ENCODE results near the gene BICC1. TPM values are rescaled to one million over a fixed set of nuclear protein-coding genes. Genes with fewer than 3 reads are reported as not detected.

BICC1 gene
- total and polyA plus RNA-seq, 4 donors: 0.82 to 6.1 (median 4.5) TPM

- TF ChIP-seq JUND (IDR thresholded peaks at IDR 0.05) (no peak), SP1 (IDR thresholded peaks at IDR 0.05) (no peak), RAD21 (IDR thresholded peaks at IDR 0.05) (no peak), ATF3 (IDR thresholded peaks at IDR 0.05) (no peak), CTCF (IDR thresholded peaks at IDR 0.05; ENCODE audit: low read depth, low read length, missing input control) (no peak), ZBTB33 (IDR thresholded peaks at IDR 0.05) (no peak)
- Histone ChIP-seq H3K36me3 (ENCODE audit: control insufficient read depth in 4 of 4, insufficient read depth in 3 of 4, low read depth in 1 of 4, low read length in 3 of 4) (no peaks in the 10 kb centered on the region), H3K27me3 (ENCODE audit: control insufficient read depth in 4 of 4, insufficient read depth in 4 of 4, low read length in 3 of 4) (no peaks in the 10 kb centered on the region), H3K27ac (ENCODE audit: low read depth in 1 of 2, low read length in 2 of 2) (no peak overlapping the region), H3K4me1 (ENCODE audit: control insufficient read depth in 4 of 4, insufficient read depth in 4 of 4, low read length in 3 of 4) (no peaks in the 10 kb centered on the region), H3K4me3 (ENCODE audit: low read depth in 1 of 3, low read length in 3 of 3) (no peak overlapping the region), H3K9ac (ENCODE audit: low read depth in 1 of 2, low read length in 2 of 2) (no peak overlapping the region), H3K9me3 (ENCODE audit: control insufficient read depth in 4 of 4, low read length in 3 of 4) (no peaks in the 10 kb centered on the region)
- 96% methylated on average over 4 of the region's 4 CpGs for WGBS
- no peak for DNase-seq (ENCODE audit: low spot score)
These were observed 255.0 kb downstream of the BICC1 start for GRCh38 chr10:58767652-58768051.

GRCh38 chr10:58771863-58772262 is 259.2 kb downstream of the BICC1 start:
- H3K4me3 ChIP-seq (ENCODE audit: low read depth in 1 of 3, low read length in 3 of 3): no peak overlapping the region
- H3K4me1 ChIP-seq (ENCODE audit: control insufficient read depth in 4 of 4, insufficient read depth in 4 of 4, low read length in 3 of 4): no peaks in the 10 kb centered on the region
- no peak overlapping the region for H3K27ac ChIP-seq (ENCODE audit: low read depth in 1 of 2, low read length in 2 of 2)
- H3K9ac ChIP-seq (ENCODE audit: low read depth in 1 of 2, low read length in 2 of 2): no peak overlapping the region
- no peaks in the 10 kb centered on the region for H3K9me3 ChIP-seq (ENCODE audit: control insufficient read depth in 4 of 4, low read length in 3 of 4)
- DNase-seq (ENCODE audit: low spot score): no peak
- WGBS: 90% methylated on average over 1 of the region's 1 CpG
- no peaks in the 10 kb centered on the region for H3K27me3 ChIP-seq (ENCODE audit: control insufficient read depth in 4 of 4, insufficient read depth in 4 of 4, low read length in 3 of 4)
- no peaks in the 10 kb centered on the region for H3K36me3 ChIP-seq (ENCODE audit: control insufficient read depth in 4 of 4, insufficient read depth in 3 of 4, low read depth in 1 of 4, low read length in 3 of 4)
- TF ChIP-seq YY1 (IDR thresholded peaks at IDR 0.05) (no peak), HNF4G (IDR thresholded peaks at IDR 0.05) (no peak), TAF1 (conservative IDR thresholded peaks at IDR 0.05) (no peak), NR2F2 (IDR thresholded peaks at IDR 0.05) (no peak), RAD21 (IDR thresholded peaks at IDR 0.05) (no peak), HNF4A (conservative IDR thresholded peaks at IDR 0.05) (no peak), RXRA (IDR thresholded peaks at IDR 0.05) (no peak)

- WGBS: 89% methylated on average over 3 of the region's 3 CpGs
- H3K4me1 ChIP-seq (ENCODE audit: control insufficient read depth in 4 of 4, insufficient read depth in 4 of 4, low read length in 3 of 4): no peaks in the 10 kb centered on the region
- no peaks in the 10 kb centered on the region for H3K36me3 ChIP-seq (ENCODE audit: control insufficient read depth in 4 of 4, insufficient read depth in 3 of 4, low read depth in 1 of 4, low read length in 3 of 4)
- H3K27me3 ChIP-seq (ENCODE audit: control insufficient read depth in 4 of 4, insufficient read depth in 4 of 4, low read length in 3 of 4): no peaks in the 10 kb centered on the region
- no peak overlapping the region for H3K27ac ChIP-seq (ENCODE audit: low read depth in 1 of 2, low read length in 2 of 2)
- no peak overlapping the region for H3K9ac ChIP-seq (ENCODE audit: low read depth in 1 of 2, low read length in 2 of 2)
- no peak overlapping the region for H3K4me3 ChIP-seq (ENCODE audit: low read depth in 1 of 3, low read length in 3 of 3)
- no peak for DNase-seq (ENCODE audit: low spot score)
- H3K9me3 ChIP-seq (ENCODE audit: control insufficient read depth in 4 of 4, low read length in 3 of 4): no peaks in the 10 kb centered on the region
- no peak for TF ChIP-seq RAD21 (IDR thresholded peaks at IDR 0.05)
- no peak for TF ChIP-seq TAF1 (conservative IDR thresholded peaks at IDR 0.05)
- TF ChIP-seq RXRA (IDR thresholded peaks at IDR 0.05): no peak
- no peak for TF ChIP-seq CTCF (IDR thresholded peaks at IDR 0.05; ENCODE audit: low read depth, low read length, missing input control)
- no peak for TF ChIP-seq NR2F2 (IDR thresholded peaks at IDR 0.05)
- no peak for TF ChIP-seq ATF3 (IDR thresholded peaks at IDR 0.05)
- no peak for TF ChIP-seq SP1 (IDR thresholded peaks at IDR 0.05)
- no peak for TF ChIP-seq FOXA1 (IDR thresholded peaks at IDR 0.05)
- TF ChIP-seq MAX (IDR thresholded peaks at IDR 0.05): no peak
- no peak for TF ChIP-seq FOXA2 (IDR thresholded peaks at IDR 0.05)
- TF ChIP-seq ZBTB33 (IDR thresholded peaks at IDR 0.05): no peak
- no peak for TF ChIP-seq JUND (IDR thresholded peaks at IDR 0.05)
These were observed 260.1 kb downstream of the BICC1 start for GRCh38 chr10:58772758-58773157.

Data from liver (tissue), 9 donors.